T47D (cell line): Measurements from ENCODE around the gene SDHAF2.
"Not testable (repeated sequence)": the region's sequence is repeated elsewhere in the genome, so short reads cannot be mapped to it uniquely, and the experiment has no call there.

Experiments
- DNase-seq, 2 experiments: peaks; one replicate each; pipeline versions ENCODE4 v3.0.0 to v3.0.0-alpha.2; 2011 to 2012; ENCODE audit warnings: low read depth in 1 of 2, low spot score in 1 of 2
- JUND ChIP-seq: IDR thresholded peaks from 2 replicates; pipeline ENCODE4 v1.6.1; 2012; ENCODE audit warnings: low read depth
- in situ Hi-C: cut with HindIII; loops from 2 replicates; pipeline ENCODE4 v1.10.0; 2016; ENCODE audit warnings: low sequenced_read_pairs, low pct_unique_long_range_greater_than_20kb

The SDHAF2 gene

GRCh38 chr11:61406991-61407728, 22.8 kb upstream of the SDHAF2 start:
- DNase-seq, result no peak
- TF ChIP-seq JUND, result no peak
- in situ Hi-C loops, result no loop called here

GRCh38 chr11:61411589-61411988, 18.3 kb upstream of the SDHAF2 start:
- in situ Hi-C loops, result no loop called here
- no peak for TF ChIP-seq JUND
- DNase-seq, result no peak

DNA sequence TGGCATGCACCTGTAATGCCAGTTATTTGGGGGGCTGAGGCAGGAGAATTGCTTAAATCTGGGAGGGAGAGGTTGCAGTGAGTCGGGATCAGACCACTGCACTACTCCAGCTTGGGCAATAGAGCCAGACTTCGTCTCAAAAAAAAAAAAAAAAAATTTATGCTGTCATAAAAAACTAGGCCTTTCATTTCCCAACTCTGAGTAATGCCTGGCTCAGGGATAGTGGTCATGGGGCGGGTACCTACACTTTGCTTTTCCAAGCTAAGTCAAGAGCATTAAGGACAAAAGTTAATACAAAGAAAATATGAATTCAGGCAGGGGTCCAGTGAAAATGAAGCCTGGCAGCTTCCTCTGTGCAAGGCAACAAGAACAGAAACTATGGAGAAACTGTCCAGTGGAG, 16.4 kb upstream of the SDHAF2 start:
- DNase-seq, result no peak
- no peak for TF ChIP-seq JUND
- in situ Hi-C loops, result no loop called here

DNA sequence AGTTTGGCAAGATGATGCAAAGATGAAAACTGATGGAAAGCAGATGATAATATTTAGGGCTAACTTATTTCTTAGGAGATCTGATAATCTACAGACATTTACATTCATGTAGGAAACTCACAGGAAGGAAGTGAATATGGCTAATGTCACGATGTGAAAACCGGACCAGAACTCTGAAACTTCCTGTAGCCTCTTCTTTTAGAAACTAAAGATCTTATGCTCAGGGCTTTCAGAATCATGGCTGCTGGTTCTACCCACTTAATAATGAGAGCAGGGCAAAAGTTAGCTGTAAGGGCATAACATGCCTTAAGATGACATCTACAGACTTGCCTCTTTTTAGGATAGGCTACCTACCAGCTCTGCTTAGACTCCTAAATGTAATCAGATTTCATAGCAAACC, 15.4 kb upstream of the SDHAF2 start:
- in situ Hi-C loops, result no loop called here
- no peak for TF ChIP-seq JUND

DNA sequence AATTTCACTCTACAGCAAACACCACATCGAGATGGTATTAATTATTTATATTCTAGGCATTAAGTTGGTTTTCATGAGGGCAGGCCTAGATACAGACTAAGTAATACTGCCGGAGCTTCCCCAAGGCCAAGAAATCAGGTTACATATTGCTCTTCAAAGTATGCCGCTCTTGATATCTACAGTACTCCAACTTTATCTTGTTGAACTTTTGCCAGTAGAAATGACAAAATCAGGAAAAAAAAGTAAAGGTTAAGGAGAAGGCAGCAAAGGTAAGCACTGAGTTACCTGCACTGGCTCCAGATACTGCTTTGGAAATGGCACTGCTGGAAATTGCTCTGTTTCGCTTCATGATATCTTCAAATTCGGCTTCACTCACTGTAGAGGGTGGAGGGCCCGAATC, 14.5 kb upstream of the SDHAF2 start:
- in situ Hi-C loops, result no loop called here
- TF ChIP-seq JUND, result no peak

More for the DNA sequence above, 15.4 kb upstream of the SDHAF2 start:
- DNase-seq, result no peak

DNA sequence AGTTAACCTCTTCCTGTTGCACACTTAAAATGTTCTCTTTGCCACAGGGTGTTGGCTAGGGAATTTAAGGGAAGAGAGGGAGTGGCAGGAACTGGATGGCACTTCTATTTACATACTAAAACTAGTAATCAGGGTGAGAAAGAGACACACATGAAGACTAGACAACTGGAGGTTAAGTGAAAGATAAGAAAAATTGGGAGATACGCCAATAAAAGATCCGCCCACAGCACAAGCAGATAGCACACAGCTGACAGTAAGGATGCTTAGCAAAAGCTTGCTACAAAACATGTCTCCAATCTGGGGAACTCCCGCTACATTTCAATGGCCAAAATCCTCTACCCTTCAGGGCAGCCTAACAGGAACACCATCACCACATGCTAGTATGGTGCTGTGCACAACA, 13.0 kb upstream of the SDHAF2 start:
- in situ Hi-C loops, result no loop called here
- no peak for TF ChIP-seq JUND
- DNase-seq, result no peak

More for the DNA sequence above, 14.5 kb upstream of the SDHAF2 start:
- DNase-seq, result no peak

DNA sequence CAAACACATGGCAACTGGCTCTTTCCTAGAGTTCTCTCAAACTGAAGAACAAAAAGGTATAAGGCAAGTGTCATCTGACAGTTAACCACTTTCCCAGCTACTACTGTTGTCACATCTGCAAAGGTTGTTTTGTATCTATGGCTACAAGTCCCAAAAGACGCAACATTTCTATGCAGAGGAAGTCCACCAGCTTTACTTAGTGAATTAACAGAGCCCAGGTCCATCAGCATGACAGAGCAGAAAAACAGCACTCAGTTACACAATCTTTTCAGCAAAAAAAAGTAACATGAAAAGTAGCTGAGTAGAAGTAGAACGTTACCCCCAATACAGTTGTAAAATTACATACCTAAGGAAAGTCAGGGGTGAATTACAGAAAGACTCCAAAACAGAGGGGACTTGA, 12.3 kb upstream of the SDHAF2 start:
- DNase-seq, result no peak
- in situ Hi-C loops, result no loop called here
- no peak for TF ChIP-seq JUND

GRCh38 chr11:61418136-61418535, 11.8 kb upstream of the SDHAF2 start:
- in situ Hi-C loops, result no loop called here
- no peak for TF ChIP-seq JUND
- no peak for DNase-seq

- no peak for DNase-seq
- TF ChIP-seq JUND, result no peak
- in situ Hi-C loops, result no loop called here
These were observed 7.7 kb upstream of the SDHAF2 start for GRCh38 chr11:61422226-61422625.

DNA sequence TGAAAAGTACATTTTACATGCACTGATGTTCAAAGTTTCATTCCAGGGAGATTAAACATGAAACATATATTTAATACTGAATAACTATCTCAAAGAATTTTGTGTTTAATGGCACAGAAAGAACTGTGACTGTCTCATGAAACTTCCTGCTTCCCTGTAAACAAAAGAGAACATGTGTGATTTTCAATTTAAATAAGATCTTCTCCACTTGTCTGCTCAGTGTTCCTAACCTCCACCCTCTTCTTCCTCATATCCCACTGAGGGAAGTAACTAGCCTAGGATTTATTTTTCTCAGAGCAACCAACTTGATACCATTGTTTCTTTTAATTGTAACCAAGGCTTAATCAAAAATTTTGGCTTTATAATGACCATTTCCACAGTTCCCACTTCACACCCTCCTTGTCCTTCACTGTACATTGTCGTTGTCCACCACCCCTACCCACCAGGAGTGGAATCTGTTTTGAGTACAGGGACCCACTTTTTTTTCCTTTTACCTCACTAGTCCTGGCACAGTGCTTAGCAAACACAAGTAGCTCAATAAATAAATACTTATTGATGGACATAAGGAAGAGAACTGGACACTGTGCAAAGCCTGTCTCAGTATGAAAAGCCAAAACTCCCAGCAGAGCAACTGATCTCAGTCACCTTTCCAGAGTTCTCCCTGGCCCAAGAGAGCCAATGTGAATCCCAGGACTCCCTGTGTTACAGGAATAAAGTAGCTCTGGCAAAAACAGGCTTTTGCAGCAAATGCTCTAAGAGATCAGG, 4.4 kb upstream of the SDHAF2 start:
- DNase-seq, result no peak
- in situ Hi-C loops, result no loop called here
- no peak for TF ChIP-seq JUND

- in situ Hi-C loops, result no loop called here
- TF ChIP-seq JUND, result no peak
- peak; percentile 42 to 59 for DNase-seq
These were observed 606 bp upstream of the SDHAF2 start for GRCh38 chr11:61429346-61429690.

DNA sequence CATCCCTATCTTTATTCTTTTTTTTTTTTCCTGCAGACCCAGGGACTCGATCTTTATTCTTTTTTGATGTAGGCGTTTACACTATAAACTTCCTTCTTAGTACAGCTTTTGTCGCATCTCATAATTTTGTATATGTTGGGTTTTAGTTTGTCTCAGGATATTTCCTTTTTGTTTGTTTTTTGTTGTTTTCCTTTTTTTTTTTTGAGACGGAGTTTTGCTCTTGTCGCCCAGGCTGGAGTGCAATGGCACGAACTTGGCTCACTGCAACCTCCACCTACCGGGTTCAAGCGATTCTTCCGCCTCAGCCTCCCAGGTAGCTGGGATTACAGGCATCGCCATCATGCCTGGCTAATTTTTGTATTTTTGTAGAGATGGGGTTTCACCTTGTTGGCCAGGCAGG, 915 bp downstream of the SDHAF2 start:
- in situ Hi-C loops, DNase-seq: not testable (repeated sequence)

DNA sequence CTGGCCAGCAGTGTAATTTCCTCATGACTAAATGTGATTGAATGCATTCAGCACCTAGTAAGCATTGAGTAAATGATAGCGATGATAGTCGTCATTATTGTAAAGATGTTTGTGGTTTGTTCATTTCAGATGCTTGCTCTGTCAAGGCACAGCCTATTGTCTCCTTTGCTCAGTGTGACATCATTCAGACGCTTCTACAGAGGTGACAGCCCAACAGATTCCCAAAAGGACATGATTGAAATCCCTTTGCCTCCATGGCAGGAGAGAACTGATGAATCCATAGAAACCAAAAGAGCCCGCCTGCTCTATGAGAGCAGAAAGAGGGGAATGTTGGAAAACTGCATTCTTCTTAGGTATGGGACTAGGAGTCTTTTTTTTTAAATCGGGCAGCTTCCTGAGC, 7.6 kb downstream of the SDHAF2 start:
- no peak for TF ChIP-seq JUND
- no peak for DNase-seq
- in situ Hi-C loops, result no loop called here
